HG03442 (cell line): ENCODE data around the gene BACH2.
"Not testable (repeated sequence)": the region's sequence is repeated elsewhere in the genome, so short reads cannot be mapped to it uniquely, and the experiment has no call there.

Experiments
- ATAC-seq: cut with Tn5 transposase; IDR thresholded peaks from one replicate; pipeline ENCODE4 v1.9.1; 2021; ENCODE audit warnings: mild to moderate bottlenecking, moderate library complexity; ENCODE audit not compliant: unreplicated experiment

BACH2 gene

DNA sequence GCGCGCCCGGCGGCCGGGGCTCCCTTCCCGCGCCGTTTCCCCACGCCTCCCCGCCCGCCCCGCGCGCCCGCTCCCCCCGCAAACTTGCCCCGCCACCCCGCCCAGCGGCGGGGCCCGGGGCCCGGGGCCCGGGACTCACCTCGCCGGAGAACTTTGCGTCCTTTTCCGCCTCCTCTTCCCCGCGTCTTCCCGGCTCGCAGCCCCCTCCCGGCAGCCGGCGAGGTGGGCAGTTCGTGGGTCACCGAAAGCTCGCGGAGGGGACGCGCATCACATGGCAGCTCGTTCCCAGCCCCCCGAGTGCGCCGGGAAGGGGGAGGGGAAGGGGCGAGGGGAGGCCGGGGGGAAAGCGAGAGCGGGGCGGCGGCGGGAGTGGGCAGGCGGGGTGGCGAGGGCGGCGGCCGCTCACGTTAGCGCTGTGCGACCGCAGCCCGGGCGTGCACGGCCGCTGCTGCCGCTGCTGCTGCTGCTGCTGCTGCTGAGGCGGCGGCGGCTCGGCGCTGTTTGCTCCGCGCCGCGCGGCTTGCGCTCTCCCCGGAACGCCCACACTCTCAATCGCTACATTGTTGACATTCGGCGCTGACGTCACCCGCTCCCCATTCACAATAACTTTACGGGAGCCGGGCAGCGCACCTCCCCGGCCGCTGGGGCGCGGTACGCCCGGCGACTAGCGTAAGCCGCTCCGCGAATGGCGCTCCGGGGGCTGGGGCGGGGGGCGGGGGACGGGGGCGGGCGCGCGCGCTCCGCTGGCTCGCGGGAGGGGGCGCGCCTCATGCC is at the start of gene BACH2:
BACH2 (minus strand) TSS at position 503 of the 774 bp plus-strand sequence. CDS start 287,999 bp downstream, outside the sequence.
- peak; percentile 75 for ATAC-seq

DNA sequence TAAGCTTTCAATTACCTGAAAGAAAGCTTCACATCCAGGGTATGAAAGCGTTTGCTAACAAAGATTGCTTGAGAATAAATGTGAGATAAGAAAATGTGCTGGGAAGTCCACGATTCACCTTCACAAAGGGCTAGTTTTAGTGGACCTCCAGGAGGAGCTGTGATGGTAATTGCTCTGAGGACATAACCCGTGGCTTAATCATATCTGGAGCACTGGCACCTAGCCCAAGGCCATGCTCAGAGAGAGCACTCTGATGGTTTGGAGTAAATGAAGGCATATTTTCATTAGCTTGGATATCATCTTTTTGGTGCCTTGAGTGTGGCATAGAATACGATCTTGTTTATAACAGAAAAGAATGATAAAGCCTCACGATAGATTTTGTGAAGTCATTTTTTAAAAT is 46.9 kb upstream of the BACH2 start:
- ATAC-seq = no peak

DNA sequence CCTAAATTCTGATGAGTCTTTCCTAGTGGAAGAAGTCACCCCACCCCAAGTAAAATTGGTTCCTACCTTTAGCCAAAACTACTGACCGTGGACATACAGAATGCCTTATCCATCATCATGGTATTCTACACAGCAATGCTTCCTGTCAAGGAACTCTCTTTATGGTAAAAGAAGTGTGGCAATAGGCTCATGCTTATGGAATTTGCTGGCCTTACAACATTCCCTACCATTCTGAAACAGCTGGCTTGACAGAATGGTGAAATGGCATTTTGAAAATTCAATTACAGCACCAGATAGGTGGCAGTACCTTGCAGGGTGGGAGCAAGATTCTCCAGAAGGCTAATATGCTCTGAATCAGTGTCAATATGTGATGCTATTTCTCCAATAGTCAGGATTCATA is 41.8 kb upstream of the BACH2 start:
- ATAC-seq = no peak

DNA sequence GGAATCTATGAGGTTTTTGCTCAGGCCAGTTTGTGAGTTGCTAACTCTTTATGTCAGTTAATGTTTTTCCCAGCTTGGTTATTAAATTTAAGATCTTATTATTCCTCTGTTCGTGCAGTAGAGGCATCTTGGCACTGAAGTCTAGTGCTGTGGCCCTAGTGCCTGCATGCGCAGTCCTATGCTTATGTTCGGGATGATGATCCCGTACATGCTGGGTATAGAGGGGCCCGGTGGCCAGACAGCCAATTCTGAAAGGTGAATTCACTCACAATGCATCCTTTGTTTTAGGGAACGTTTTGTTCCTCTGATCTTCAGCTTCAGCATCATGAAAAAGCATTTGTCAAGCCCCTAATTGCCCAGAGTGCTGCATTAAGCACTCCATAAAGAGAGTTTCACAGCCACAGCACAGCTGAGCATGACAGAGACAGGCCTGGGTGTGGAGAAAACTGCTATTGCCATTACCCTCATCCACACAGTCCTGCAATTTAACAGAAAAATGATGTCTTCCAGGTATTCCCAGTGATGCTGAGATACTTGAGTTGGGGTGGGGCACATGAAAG is 39.8 kb upstream of the BACH2 start:
- no peak for ATAC-seq

DNA sequence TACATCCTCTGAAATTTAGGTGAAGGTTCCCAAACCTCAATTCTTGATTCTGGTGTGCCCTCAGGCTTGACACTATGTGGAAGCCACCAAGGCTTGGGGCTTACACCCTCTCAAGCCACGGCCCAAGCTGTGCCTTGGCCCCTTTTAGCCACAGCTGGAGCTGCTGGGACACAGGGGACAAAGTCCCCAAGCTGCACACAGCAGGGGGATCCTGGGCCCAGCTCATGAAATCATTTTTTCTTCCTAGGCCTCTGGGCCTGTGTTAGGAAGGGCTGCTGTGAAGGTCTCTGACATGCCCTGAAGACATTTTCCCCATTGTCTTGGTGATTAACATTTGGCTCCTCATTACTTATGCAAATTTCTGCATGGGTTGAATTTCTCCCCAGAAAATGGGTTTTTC is 37.3 kb upstream of the BACH2 start:
- no peak for ATAC-seq

DNA sequence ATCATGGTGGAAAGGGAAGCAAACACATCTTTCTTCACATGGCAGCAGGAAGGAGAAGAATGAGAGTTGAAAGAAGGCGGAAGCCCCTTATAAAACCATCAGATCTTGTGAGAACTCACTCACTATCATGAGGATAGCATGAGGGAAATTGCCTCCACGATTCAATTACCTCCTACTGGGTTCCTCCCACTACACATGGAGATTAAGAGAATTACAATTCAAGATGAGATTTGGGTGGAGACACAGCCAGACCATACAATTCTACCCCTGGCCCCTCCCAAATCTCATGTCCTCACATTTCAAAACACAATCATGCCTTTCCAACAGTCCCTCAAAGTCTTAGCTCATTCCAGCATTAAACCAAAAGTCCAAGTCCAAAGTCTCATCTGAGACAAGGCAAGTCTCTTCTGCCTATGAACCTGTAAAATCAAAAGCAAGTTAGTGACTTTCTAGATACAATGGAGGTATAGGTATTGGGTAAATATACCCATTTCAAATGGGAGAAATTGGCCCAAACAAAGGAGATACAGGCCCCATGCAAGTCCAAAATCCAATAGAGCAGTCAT is 36.4 kb upstream of the BACH2 start:
- ATAC-seq = not testable (repeated sequence)

DNA sequence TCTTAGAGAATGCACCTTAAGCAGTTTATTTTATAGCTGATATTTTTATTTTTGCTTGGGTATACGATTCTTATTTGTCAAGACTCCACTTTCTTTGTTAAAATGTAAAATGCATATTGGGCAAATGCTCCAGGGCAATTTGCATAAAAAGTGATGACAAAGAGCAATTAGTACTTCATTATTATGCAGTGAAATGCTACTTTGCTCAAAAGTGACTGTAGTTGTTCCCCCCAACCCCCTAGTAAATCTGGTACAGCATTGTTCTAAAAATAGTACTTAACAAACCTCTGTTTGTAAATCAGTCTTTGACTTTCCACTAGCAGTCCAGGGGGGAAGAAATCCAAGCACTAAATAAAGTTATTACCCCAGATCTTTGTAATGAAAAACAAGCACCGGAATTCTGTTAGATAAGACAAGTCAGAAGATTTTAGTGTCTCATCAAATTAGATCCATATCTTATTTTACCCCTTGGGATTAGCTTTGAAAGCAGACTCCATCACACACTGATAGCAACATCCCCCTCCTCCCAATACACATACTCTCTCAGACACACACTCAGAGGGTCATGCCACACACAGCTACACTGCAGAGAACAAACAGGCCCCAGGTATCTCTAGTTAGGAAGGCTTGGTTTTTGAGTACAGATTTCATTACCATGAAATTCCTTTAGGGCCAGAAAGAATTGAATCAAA is 32.9 kb upstream of the BACH2 start:
- ATAC-seq = no peak

DNA sequence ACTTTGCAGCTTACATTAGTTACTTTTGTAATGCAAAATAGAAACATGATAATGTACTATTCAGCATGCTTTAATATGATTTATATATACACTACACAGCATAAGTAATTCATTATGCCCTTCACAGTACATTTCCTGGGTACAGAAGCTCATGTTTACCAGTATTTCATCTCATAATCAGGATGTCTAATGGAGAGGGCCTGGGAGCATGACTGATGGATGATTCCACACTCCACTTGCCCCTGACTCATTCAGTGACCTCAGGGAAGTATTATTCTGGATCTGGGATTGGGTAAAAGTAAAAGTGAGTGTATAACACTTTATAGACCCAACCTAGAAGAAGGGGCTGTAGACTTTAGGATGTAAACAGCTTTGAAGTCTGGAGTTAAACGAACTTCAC is 31.4 kb upstream of the BACH2 start:
- no peak for ATAC-seq

DNA sequence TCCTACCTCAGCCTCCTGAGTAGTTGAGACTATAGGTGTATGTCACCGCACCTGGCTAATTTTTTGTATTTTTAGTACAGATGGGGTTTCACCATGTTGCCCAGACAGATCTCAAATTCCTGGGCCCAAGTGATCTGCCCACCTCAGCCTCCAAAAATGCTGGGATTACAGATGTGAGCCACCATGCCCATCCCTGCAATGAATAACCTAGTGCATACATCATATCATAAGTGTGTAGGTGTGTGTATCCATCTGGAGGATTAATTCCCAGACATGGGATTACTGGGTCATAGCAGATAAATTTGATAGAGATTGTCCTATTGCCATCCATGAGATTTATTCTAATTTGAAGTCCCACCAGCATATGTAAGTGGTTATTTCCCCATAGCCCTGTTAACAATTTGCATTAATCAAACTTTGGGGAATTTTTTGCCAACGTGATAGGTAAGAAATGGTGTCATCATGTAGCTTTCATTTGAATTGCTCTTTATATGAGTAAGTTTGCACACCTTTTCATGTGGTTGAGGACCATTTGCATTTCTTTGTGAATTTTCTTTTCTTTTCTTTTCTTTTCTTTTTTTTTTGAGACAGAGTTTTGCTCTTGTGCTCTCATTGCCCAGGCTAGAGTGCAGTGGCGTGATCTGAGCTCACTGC is 29.9 kb upstream of the BACH2 start:
- ATAC-seq = no peak

DNA sequence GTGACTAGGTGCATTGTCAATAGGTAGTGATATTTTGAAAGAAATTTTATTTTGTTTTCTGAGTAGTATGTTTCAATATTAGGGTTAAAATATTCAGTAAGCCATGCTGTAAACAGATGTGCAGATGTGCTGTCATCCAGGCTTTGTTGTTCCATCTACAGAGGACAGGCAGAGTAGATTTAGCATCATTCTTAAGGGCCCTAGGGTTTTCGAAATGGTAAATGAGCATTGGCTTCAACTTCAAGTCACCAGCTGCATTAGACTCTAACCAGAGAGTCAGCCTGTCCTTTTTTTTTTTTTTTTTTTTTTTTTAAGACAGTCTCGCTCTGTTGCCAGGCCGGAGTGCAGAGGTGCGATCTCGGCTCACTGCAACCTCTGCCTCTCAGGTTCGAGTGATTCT is 27.1 kb upstream of the BACH2 start:
- no peak for ATAC-seq

DNA sequence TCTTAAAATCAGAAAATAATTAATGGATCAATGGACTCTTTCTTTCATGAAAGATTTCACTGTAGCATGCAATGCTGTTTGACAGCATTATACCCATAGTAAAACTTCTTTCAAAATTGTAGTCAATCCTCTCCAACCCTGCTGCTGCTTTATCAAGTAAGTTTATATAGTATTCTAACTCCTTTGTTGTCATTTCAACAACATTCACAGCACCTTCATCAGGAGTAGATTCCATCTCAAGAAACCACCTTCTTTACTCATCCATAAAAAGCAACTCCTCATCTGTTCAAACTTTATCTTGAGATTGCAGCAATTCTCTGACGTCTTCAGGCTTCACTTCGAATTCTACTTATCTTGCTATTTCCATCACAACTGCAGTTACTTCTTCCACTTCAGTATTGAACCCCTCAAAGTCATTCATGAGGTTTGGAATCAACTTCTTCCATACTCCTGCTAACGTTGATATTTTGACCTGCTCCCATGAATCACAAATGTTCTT is 26.4 kb upstream of the BACH2 start:
- ATAC-seq = no peak

DNA sequence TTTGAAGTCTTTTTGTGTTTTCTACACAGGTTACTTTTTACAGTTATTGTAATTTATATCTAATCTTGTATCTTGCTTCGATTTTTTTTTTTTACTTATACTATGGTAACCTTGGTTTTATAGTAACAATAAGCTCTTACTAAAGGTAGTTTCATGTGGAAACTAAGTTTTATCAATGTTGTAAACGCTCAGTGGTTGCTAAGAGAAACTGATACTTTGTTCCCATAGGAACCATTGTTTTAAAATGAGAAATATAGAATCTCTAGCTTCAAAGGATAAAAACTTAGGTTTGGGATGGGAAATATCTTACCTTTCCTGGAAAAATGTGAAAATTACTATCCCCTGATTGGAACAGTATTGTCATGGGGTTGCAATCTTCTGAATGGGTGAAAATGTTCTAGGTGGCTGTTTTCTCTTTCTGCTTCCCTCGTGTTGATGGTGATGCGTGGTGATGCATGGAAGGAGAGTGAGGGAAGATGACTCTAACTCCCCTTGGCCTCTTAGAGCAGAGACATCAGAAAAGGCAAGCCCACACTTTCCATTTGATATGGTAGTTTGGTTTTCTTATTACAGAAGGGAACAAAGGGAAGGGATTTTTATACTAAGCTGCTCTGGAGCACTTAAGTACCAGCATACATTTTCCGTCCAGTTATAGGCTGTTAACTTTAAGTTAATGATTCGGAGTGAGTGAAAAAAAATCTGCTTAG is 23.5 kb upstream of the BACH2 start:
- no peak for ATAC-seq

DNA sequence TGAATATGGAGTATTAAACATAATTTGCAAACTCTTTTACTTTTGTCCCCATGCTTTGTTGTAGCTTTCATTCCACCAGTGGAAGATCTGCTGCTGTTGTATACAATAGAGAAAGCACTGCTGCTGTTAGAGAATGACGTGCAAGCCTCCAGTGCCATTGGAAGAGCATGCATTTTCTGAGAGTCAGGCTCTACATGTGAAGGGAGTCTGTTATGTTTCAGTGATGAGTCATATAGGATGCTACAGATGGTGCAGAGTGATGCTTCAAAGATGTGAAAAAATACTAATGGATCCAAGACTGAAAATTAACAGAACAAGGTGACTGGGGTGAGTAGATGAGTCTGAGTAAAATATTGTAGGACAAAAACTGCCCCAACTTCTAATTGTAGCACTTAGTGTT is 22.4 kb upstream of the BACH2 start:
- no peak for ATAC-seq

DNA sequence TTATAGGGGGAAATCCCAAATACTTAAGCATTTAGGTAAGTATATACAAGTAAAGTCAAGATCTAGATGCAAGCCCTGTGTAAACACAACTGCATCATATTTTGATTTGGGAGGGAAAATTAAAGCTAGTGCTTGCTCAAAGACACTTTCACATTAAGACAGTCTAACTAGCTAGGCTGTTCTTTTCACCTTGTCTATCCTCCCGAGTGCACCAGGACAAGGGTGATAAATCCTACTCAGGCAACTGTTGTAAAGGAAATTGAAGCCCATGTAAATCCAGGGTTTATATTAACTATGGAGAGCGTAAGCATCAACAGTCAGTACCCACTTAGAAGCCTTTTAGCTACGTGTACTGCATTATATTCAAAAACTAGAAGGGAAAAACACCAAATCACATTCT is 19.3 kb upstream of the BACH2 start:
- no peak for ATAC-seq

DNA sequence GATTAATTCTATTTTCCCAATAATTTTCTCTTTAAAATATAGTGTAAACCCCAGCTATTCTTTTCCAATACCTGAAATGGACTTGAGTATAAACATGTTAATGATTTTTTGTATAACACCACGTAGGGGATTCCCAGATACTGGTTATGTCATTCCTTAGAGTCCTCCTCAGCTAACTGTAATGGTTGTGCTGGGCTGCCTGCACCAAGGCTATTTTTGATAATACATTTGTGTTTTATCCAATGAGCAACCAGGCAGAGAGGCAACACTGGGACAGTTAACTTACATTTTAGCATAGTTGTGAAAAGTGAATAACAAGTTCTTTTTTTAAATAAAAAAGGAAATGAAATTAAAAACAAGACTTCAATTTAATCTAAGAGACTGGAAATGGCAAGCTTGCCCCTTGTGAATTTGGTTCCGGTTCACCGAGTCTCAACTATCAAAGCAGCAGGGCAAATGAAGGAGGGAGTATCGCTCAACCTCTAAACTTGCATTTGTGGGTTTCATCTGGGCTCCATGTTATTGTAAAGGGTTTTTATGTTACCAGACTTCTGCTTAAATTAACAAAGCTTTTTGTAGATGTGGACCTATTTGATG is 18.8 kb upstream of the BACH2 start:
- no peak for ATAC-seq

DNA sequence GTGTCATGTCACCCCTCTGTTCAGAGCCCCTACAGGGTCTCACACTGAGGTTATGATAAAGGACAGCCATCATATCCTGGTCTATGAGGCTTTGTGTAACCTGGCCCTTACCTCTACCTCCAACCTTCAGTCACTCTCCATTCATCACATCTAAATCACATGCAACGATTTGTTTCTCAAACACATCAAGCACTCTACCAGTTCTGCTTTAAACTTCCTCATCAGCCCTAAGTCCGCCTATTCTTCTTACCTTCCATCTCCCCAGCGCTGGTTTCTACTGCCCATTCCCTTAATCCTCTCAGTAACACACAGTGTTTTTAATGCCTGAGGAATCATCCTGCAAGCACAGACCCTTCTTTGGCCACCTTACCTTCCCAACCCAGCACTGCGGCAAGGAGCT is 17.9 kb upstream of the BACH2 start:
- no peak for ATAC-seq

DNA sequence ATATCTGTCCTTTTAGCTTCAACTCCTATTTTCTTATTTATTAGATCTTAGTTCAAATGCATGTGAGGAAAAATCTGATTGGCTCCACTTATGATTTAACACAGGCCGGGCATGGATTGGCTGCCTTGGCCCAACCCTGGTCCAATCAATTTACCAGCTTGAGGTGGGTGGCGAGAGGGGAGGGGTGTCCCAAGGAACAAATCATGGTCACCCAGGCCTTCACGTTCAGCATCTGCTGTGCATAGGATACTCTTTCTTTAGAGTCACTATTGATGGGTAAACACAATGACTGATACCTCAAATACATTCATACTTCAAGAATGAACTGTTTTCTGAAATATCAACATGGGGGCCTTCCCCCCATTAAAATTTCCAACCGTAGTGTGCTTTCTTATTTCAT is 14.9 kb upstream of the BACH2 start:
- ATAC-seq = no peak

DNA sequence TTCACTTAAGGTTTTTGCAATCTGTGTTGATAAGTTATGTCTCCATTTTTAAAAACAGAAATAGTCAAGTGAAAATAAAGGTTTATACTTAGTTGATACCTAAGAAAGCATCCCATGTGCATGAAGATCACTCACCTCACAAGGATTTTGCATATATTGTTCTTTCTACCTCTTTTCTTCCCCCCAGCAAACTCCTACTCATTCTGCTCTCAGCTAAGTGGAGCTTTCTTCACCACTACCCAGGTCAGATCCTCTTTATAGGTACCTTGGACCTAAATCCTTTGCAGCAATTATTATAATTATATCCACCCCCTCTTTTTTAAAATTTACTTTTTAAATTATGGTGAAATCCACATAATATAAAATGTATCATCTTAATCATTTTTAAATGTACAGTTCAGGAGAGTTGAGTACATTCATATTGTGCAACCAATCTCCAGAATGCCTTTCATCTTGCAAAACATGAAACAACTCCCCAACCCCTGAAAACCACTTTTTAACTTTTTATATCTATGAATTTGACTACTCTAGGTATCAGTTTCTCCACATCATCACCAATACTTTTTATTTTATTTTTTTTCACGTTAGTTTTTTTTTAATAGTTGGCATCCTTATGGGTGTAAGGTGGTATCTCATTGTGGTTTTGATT is 9.3 kb upstream of the BACH2 start:
- ATAC-seq = no peak

DNA sequence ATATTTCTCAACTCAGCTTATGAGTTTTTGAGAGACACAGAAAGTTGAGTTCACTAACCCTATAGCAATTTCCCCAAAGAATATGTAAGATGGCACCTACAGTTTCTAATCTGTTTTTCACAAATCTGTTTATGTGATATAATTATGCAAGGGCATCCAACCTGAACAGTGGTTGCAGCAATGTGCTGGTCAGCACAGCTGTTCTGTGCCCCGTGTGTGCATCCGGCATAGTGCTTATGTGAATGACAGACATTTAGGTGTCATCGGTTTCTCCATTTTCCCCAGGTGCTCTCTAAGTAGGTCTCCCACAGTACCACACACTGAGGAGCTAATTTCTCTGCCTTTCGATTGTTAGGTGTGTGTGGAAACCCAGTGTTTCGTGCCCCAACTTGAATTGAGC is 7.7 kb upstream of the BACH2 start:
- no peak for ATAC-seq

DNA sequence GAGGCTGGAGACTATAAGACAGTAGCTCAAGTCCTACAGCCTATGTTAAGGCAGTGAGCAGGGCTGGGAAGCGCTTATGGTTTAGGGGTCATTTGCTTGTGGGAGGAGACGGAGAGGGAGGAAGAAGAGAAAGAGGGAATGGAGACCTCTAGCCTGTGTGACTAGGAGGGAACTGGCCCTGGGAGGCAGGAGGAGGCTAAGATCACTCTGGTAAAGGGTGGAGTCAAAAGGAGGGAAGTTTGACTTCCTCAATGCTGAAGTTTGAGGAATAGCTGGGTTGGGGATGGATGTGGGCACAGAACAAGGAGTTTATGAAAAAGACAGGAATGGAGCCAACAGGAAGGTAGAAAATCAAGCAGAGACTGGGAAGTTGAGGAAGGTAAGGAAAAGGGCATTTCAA is 6.4 kb upstream of the BACH2 start:
- no peak for ATAC-seq
